ENCODE data around the gene GABRB3.

The GABRB3 gene

GRCh38 chr15:26676115-26676514 is 96.8 kb downstream of the GABRB3 start:
- DNase-seq (ENCODE audit: low read depth): no peak

GRCh38 chr15:26674467-26674866 is 98.4 kb downstream of the GABRB3 start:
- DNase-seq (ENCODE audit: low read depth): no peak

GRCh38 chr15:26673445-26673844 is 99.4 kb downstream of the GABRB3 start:
- no peak for DNase-seq (ENCODE audit: low read depth)

GRCh38 chr15:26670116-26670515 is 102.8 kb downstream of the GABRB3 start:
- DNase-seq (ENCODE audit: low read depth): no peak

GRCh38 chr15:26667222-26667988 is 105.5 kb downstream of the GABRB3 start:
- DNase-seq (ENCODE audit: low read depth): no peak

- DNase-seq (ENCODE audit: low read depth): no peak
These were observed 106.7 kb downstream of the GABRB3 start for GRCh38 chr15:26665957-26666791.

DNA sequence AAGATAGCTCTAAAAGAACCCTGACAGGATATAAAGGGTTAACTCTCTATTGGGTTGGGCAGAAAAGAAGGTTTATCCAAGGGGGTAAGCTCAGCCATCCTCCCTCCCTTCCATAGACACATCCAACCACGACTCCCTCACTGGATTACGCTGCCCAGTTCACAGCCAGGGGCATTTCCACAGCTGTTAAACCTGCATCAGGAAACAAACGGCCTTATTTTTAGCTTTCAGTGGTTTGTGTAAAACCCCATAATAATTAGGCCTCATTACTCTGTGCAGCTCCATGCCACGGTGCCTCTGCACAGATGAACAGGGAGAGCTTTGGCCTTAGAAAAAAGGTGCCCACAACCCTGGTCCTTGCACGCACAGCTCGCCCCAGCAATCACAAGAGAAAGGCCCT is 110.6 kb downstream of the GABRB3 start:
- DNase-seq (ENCODE audit: low read depth): no peak

GRCh38 chr15:26661748-26662147 is 111.1 kb downstream of the GABRB3 start:
- no peak for DNase-seq (ENCODE audit: low read depth)

DNA sequence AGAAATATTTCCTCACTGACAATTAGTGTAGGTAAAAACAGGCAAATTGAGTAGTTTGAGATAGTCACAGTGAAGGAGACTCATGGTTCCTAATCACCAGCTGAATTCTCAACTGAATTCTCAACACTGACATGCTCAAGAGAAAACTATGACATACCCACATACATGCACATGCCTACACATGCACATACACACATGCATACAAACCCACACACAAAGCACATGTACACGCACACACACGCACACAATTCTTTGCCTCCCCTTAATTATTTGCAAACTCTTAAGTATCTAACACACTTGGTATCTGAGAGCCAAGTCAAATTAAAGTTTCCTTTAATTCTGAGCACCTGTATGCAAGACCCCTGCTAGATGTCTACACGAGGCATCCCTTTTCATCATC is 111.8 kb downstream of the GABRB3 start:
- DNase-seq (ENCODE audit: low read depth): no peak

GRCh38 chr15:26660241-26660640 is 112.6 kb downstream of the GABRB3 start:
- no peak for DNase-seq (ENCODE audit: low read depth)

DNA sequence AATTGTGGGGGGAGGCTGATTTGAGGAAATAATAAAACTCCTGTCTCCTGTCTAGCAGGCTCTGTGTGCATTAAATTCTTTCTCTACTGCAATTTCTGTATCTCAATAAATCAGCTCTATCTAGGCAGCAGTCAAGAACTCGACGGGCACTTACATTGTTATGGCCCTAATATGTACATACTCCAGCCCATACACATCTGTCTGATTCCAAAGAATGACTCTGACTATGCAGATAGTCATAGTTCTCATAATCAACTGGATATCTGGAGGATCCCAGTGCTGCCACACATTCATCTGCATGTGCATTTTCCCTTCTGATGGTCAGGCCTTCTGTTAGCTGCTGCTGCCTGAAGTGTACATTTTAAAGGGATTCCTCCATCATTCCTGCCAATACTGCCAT is 114.6 kb downstream of the GABRB3 start:
- DNase-seq (ENCODE audit: low read depth): no peak

DNA sequence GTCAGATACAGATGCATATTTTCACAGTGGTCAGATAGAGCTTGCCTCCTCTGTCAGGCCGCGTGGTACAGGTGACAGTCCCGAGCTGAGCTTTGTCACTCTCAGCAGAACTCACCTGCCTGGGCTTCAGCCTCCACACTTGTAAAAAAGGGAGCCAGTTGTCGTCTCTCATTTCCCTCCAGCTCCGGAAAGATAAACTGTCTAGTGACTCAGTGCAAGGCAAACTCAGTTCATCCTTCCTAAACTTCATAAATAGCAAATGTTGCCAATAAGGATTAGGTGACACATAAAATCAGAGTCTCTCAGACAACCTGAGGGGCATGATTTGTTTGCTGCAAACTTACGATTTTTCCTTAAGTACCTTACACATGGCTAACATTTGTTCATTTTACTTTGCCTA is 116.8 kb downstream of the GABRB3 start:
- no peak for DNase-seq (ENCODE audit: low read depth)

GRCh38 chr15:26651909-26652308 is 121.0 kb downstream of the GABRB3 start:
- no peak for DNase-seq (ENCODE audit: low read depth)

DNA sequence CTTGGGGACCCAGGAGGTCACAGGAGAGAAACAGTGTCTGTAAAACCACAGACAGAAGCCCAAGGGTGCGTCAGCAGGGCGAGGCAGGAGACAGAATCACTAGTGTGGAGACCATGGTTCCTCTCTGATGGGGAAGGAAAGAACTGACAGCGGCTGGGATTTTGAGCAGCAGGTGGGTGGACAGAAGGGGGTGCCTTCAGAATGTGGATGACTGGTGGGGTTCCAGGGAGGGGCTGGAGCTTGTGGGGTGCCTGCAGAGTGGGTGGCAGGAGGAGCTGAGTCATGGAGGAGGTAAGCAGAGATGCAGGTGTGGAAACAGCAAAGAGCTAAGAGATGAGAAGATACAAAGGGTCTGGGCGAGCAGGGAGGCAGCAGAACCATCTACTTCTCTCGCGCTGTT is 124.2 kb downstream of the GABRB3 start:
- DNase-seq (ENCODE audit: low read depth): no peak

DNA sequence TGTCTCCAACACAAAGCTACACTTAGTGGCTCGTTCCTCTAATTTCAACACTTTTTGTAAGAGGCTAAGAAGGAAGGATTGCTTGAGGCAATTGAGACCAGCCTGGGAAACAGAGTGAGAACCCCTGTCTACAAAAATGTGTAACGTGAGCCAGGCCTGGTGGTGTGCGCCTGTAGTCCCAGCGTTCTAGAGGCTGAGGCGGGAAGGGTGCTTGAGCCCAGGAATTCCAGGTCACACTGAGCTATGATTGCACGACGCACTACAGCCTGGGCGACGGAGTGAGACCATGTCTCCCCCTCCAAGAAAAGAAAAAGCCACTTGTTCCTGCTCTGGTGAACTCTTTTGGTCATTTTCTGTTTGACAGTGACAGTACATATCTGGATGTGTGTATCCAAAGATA is 127.9 kb downstream of the GABRB3 start:
- no peak for DNase-seq (ENCODE audit: low read depth)

GRCh38 chr15:26641144-26641543 is 131.7 kb downstream of the GABRB3 start:
- DNase-seq (ENCODE audit: low read depth): no peak

DNA sequence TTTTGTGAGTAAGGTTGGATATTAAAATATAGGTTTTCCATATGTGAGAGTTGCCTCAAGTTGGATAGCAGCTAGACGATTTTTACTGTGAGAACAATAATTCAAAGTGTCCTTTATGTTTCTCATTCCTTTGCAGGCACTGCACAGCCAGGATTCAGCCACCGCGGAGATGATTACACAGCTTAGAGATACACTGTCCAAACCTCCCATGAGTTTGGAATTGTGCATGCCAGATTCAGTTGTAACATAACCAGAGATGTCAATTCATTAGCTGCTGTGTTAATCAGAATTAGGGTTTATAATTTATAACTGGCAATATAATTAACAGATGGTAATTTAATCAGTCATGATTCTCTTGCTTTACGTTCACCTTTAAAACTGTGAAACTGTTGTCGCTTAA is 132.3 kb downstream of the GABRB3 start:
- no peak for DNase-seq (ENCODE audit: low read depth)

DNA sequence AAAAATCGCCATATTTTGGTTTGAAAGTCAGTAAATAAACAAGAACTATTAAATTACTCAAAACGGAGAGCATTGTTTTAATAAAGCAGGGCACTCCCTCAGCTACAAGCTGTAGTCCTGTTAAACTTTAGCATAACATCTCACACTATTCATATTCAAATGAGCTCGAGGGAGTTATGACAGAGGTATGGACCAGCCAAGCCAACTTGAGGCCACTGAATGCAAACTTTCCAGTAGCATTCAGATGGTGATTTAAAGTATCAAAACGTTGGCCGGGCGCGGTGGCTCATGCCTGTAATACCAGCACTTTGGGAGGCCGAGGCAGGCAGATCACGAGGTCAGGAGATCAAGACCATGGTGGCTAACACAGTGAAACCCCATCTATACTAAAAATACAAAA is 132.9 kb downstream of the GABRB3 start:
- DNase-seq (ENCODE audit: low read depth): no peak

- DNase-seq (ENCODE audit: low read depth): no peak
These were observed 137.3 kb downstream of the GABRB3 start for GRCh38 chr15:26635614-26636013.

- DNase-seq (ENCODE audit: low read depth): no peak
These were observed 137.8 kb downstream of the GABRB3 start for GRCh38 chr15:26635105-26635504.

GRCh38 chr15:26634319-26634718 is 138.5 kb downstream of the GABRB3 start:
- DNase-seq (ENCODE audit: low read depth): no peak

GRCh38 chr15:26632500-26632899 is 140.4 kb downstream of the GABRB3 start:
- no peak for DNase-seq (ENCODE audit: low read depth)

- no peak for DNase-seq (ENCODE audit: low read depth)
These were observed 141.0 kb downstream of the GABRB3 start for GRCh38 chr15:26631894-26632293.

DNA sequence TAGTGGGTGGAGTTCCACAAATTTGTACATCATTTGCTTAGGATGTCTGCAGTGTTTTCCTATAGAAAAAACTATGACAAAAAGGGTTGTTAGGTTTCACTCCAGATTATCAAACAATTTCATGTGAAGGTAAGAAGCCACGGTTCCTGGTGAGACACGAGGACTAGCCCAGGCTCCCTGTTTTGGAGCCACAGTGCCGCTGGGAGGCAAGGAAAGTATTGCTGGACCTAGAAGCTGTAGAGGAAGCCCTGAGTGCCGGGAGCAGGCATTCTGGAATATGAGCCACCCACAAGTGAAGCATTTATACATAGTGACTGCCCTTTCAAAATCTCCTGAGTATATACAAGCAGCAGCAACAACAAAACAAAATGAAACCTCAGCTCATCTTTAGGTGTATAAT is 142.0 kb downstream of the GABRB3 start:
- DNase-seq (ENCODE audit: low read depth): no peak
